ENCODE data around the gene LGI1. TPM values are rescaled to one million over a fixed set of nuclear protein-coding genes. Genes with fewer than 3 reads are reported as not detected.
A peak's percentile ranks its signal among the peaks of the same experiment; 100 is the strongest.

Gene LGI1
- total and polyA plus RNA-seq, 2 of the 8 experiments (the other 6 are each of a cell fraction or from before 2014, with no cell fraction given), result 0.15 TPM; not detected in 1

GRCh38 chr10:93812659-93813338, 55.1 kb downstream of the LGI1 start:
- Histone ChIP-seq H3K9me3 (ENCODE audit: insufficient read depth in 2 of 2, low read depth in 1 of 2, low read length in 1 of 2) (no peaks in the 10 kb centered on the region), H4K91ac (replicated peaks; ENCODE audit: insufficient read length, low read length) (no peak overlapping the region), H3K36me3 (ENCODE audit: control insufficient read depth in 2 of 4, insufficient read depth in 4 of 4, low read length in 3 of 4) (no peaks in the 10 kb centered on the region), H3K4ac (replicated peaks; ENCODE audit: insufficient read length, low read depth, low read length) (peak overlapping the region; percentile 9), H2AK5ac (ENCODE audit: low read depth, low read length) (no peak overlapping the region), H3K4me1 (replicated peaks in 1 of 4; ENCODE audit: control insufficient read depth in 3 of 4, insufficient read depth in 4 of 4, low read length in 3 of 4) (peaks cover 0 to 2% (median under 1%) of the 10 kb centered on the region in 4 experiments; a peak in 2 of 7 replicates), H3K27me3 (replicated peaks in 1 of 4; ENCODE audit: control insufficient read depth in 3 of 4, extremely low read depth in 1 of 4, insufficient read depth in 3 of 4, low read length in 3 of 4) (no peaks in the 10 kb centered on the region), H3K79me2 (ENCODE audit: control insufficient read depth in 1 of 2, insufficient read depth in 2 of 2, low read length in 2 of 2) (no peaks in the 10 kb centered on the region), H4K5ac (ENCODE audit: insufficient read length, low read depth, low read length) (no peak overlapping the region), H3K9ac (replicated peaks in 1 of 4; ENCODE audit: extremely low read depth in 1 of 4, low read depth in 3 of 4, low read length in 3 of 4) (no peak overlapping the region), H3K27ac (ENCODE audit: low read depth, low read length) (no peak overlapping the region), H3K4me3 (ENCODE audit: extremely low read depth in 1 of 4, insufficient read depth in 2 of 4, low read depth in 3 of 4, low read length in 4 of 4) (no peak overlapping the region), H2BK20ac (ENCODE audit: low read length) (no peak overlapping the region), H3K56ac (replicated peaks; ENCODE audit: insufficient read length, low read depth, low read length) (no peak overlapping the region), H2BK120ac (replicated peaks; ENCODE audit: low read depth, low read length) (no peak overlapping the region), H3K23ac (ENCODE audit: insufficient read length) (no peak overlapping the region), H3K79me1 (ENCODE audit: low read depth, low read length) (no peaks in the 10 kb centered on the region), H4K20me1 (replicated peaks in 1 of 2; ENCODE audit: control insufficient read depth in 1 of 2, insufficient read depth in 2 of 2, low read length in 2 of 2) (no peaks in the 10 kb centered on the region), H3K4me2 (ENCODE audit: insufficient read depth in 1 of 2, low read depth in 2 of 2, low read length in 2 of 2) (no peak overlapping the region), H2BK12ac (ENCODE audit: low read depth, low read length) (no peak overlapping the region), H3K18ac (ENCODE audit: extremely low read depth, low read length) (no peak overlapping the region), H3K23me2 (ENCODE audit: low read depth, low read length) (no peaks in the 10 kb centered on the region), H2BK15ac (ENCODE audit: low read length) (no peak overlapping the region), H3K14ac (ENCODE audit: insufficient read length) (no peak overlapping the region), H4K8ac (ENCODE audit: extremely low read depth, insufficient read depth, low read length) (no peak overlapping the region), H2BK5ac (ENCODE audit: low read depth, low read length) (no peak overlapping the region), H2AFZ (ENCODE audit: low read length) (no peak overlapping the region)
- ChIA-PET POLR2A (ENCODE audit: partially characterized antibody) (no interaction called here), CTCF (ENCODE audit: partially characterized antibody) (interaction anchor here (0.7 to 9.5 kb wide), 17 partner anchors 9 to 195 kb away, joined by 3 to 287 read pairs (median 4); partner anchors contain the start of genes FRA10AC1 and LGI1)
- WGBS, 2 experiments (ENCODE audit: extremely low coverage in 1 of 2, insufficient coverage in 1 of 2, insufficient read length in 1 of 2, insufficient replicate concordance in 2 of 2, low coverage in 1 of 2, low lambda C conversion rate in 2 of 2, missing lambda C conversion rate in 1 of 2), result no CpG with 5 or more reads among the region's 1 CpG
- FAIRE-seq, result no peak
- no peak for DNase-seq (ENCODE audit: low read depth in 1 of 2, low spot score in 2 of 2)
- TF ChIP-seq BCL11A (IDR thresholded peaks at IDR 0.05; ENCODE audit: low read depth in 2 of 2, low read length in 2 of 2), result no peak
- no peak for TF ChIP-seq E2F6 (IDR thresholded peaks at IDR 0.05)
- TF ChIP-seq EZH2 (IDR thresholded peaks at IDR 0.05; ENCODE audit: low read depth, low read length, severe bottlenecking), result no peak
- no peak for TF ChIP-seq TAF1 (IDR thresholded peaks at IDR 0.05; ENCODE audit: low read depth, low read length)
- no peak for TF ChIP-seq CHD2 (IDR thresholded peaks at IDR 0.05; ENCODE audit: low read length)
- no peak for TF ChIP-seq CBX5 (IDR thresholded peaks at IDR 0.05; ENCODE audit: low read depth, low read length)
- no peak for TF ChIP-seq KDM1A (IDR thresholded peaks at IDR 0.05; ENCODE audit: borderline replicate concordance, low read length)
- TF ChIP-seq NANOG (IDR thresholded peaks at IDR 0.05; ENCODE audit: insufficient read depth, low read depth, low read length, poor library complexity, severe bottlenecking), result no peak
- TF ChIP-seq CTCF (IDR thresholded peaks at IDR 0.05; ENCODE audit: control extremely low read depth in 1 of 3, insufficient read depth in 1 of 3, low read depth in 1 of 3, low read length in 3 of 3), result no peak
- TF ChIP-seq SUZ12 (IDR thresholded peaks at IDR 0.05; ENCODE audit: low read length), result no peak
